NCI-H1048 (cell line): ENCODE data around the gene CMYA5.
"Not testable (repeated sequence)": the region's sequence is repeated elsewhere in the genome, so short reads cannot be mapped to it uniquely, and the experiment has no call there.

Experiments used
- DNase-seq: peaks from one replicate; lab custom pipeline; 2025; lab: John Stamatoyannopoulos, UW

Gene CMYA5

GRCh38 chr5:79689541-79690466, at the start of gene CMYA5:
CMYA5 (plus strand) TSS chr5:79689836; CDS start chr5:79689908, 72 bp downstream.
- no peak for DNase-seq

GRCh38 chr5:79640571-79641055, 49.0 kb upstream of the CMYA5 start:
- DNase-seq, result no peak

DNA sequence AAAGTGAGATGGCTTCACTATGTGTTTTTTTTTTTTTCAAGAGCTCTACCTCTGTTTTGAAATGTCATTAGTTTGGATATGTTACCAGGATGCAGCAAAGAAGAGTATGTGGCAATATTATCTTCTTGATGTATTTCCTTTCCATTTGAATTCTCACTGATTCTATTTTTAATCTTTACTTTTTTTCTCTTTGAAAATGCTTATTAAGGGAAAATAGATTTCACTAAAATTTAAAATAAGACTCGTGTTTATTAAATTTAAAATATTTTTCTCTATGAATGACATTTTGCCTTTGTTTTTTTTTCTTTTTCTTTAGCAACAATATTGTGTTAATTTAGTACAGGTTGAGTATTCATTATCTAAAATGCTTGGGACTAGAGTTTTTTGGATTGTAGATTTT, 48.2 kb upstream of the CMYA5 start:
- DNase-seq, result no peak

GRCh38 chr5:79642210-79642609, 47.4 kb upstream of the CMYA5 start:
- no peak for DNase-seq

- no peak for DNase-seq
Observed at GRCh38 chr5:79653843-79654242, 35.8 kb upstream of the CMYA5 start.

DNA sequence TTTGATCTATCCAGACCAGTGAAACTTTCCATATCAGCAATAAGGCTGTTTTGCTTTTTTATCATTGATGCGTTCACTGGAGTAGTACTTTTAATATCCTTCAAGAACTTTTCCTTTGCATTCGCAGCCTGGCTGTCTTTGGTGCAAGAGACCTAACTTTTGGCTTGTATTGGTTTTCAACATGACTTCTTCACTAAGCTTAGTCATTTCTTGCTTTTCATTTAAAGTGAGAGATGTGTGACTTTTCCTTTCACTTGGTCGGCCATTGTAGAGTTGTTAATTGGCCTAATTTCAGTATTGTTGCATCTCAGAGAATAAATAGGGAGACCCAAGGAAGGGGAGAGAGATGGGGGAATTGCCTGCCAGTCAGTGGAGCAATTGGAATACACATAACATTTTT, 26.4 kb upstream of the CMYA5 start:
- no peak for DNase-seq

DNA sequence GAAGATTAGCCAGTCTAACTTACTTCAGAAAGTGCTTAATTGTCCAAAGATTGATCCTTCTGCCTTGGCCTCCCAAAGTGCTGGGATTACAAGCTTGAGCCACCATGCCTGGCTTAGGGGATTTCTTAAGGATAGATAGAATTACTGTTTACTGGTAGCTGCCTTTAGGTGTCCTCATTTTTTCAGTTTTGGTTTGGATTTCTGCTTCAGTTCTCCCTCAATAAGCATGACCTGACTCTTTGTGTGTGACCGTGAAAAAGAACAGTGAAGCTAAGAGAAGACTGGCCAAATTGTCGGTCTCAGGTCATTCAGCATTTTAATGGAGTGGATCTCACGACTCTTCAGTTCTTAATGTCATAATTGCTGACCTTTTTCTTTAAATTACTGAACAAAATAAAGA, 22.9 kb upstream of the CMYA5 start:
- no peak for DNase-seq

- DNase-seq, result no peak
Observed at GRCh38 chr5:79672392-79672791, 17.2 kb upstream of the CMYA5 start.

DNA sequence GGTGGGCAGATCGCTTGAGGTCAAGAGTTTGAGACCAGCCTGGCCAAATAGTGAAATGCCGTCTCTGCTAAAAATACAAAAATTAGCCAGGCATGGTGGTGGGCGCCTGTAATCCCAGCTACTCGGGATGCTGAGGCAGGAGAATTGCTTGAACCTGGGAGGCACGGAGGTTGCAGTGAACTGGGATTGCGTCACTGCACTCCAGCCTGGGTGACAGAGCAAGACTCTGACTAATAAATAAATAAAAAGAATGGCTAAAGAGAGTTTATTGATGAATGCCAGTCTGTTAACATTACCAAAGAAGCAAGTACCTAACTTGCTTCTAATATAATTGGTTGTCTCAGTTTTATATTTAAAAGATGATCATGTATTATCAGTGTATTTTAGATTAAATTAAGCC, 13.3 kb upstream of the CMYA5 start:
- DNase-seq, result not testable (repeated sequence)

GRCh38 chr5:79682102-79682501, 7.5 kb upstream of the CMYA5 start:
- not testable (repeated sequence) for DNase-seq

DNA sequence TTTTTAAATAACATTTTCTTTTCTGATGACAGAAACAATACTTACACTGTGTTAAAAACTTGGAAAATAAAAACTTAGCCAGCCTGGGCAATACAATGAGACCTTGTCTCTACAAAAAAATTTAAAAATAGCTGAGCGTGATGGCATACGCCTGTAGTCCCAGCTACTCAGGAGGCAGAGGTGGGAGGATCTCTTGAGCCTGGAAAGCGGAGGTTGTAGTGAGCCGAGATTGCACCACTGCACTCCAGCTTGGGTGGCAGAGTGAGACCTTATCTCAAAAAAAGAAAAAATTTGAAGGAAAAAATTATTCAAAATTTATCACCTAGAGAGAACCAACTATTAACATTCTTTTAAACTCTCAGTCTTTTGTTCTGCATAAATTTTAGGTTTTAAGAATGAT, 4.9 kb upstream of the CMYA5 start:
- no peak for DNase-seq

DNA sequence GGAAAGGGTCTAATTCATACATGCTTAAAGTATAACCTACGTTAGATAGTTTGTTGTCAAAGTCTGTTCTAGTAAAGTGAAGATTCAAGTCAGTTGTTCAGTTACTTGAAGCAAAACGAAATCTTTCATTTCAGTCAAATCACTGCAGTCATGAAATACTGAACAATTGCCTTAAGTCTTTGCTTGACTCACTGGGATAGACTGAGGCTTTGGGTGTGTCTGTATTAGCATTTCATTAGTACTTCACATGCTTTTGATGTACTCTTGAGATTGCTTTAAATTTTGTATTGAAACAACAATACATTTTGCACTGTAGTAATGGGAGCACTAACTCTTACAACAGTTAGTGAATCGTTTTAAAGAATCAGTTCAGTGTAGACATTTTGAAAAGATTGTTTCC, 4.0 kb upstream of the CMYA5 start:
- DNase-seq, result no peak

DNA sequence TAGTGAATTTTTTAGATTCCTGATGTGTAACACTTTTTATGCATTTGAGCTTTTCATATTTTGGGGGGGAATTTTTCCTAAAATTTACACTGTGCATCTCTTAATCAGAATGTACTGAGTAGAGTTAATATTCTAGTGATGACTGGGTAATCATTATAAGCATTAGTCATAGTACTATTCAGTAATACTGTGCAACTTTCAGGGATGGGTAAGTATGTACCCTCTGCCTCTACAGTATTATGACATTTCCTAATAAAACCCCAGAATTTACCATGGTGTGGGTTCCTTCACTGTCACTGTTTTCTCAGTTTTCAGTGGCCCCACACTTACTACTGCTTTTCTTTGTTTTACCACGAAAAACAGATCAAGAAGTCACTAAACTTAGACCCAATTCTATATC, 2.8 kb upstream of the CMYA5 start:
- no peak for DNase-seq

- no peak for DNase-seq
Observed at GRCh38 chr5:79687889-79688288, 1.7 kb upstream of the CMYA5 start.

DNA sequence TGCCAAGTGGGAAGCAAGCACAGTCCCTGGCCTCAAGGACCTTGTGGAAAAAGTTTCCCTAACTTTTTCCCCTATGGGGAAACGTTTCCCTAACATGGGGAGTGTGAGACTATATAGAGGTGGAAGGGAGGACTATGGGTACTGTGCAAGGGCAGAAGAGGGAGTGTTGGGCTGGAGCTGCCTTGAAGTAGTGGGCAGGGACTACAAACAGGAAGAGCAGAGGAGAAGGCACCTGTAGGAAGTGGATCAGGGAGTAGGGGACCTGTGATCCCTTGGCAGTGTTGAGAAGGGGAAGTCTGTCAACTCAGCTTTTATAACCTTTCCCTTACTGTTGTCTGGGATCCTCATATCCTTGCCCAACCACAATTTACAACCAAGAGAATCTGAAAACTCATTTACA, 1.4 kb downstream of the CMYA5 start:
- no peak for DNase-seq

- no peak for DNase-seq
Observed at GRCh38 chr5:79692596-79692995, 3.0 kb downstream of the CMYA5 start.

DNA sequence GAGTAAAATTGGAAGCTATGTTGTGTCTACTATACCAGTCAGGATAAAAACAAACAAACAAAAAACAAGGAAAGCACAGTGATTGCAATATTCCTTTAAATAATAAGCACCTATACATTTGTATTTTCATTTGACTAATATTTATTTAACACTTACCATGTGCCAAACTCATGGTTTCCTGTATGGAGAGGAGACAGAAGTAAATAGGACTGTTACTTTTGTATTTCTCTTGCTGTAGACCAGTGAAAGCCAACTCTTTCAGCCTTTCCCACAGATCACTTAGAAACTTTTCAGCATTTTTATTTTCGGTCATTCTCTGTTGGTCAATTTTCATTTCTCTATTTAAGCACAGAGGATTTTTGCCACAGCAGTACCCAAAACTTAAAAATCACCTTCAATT, 4.5 kb downstream of the CMYA5 start:
- DNase-seq, result no peak

DNA sequence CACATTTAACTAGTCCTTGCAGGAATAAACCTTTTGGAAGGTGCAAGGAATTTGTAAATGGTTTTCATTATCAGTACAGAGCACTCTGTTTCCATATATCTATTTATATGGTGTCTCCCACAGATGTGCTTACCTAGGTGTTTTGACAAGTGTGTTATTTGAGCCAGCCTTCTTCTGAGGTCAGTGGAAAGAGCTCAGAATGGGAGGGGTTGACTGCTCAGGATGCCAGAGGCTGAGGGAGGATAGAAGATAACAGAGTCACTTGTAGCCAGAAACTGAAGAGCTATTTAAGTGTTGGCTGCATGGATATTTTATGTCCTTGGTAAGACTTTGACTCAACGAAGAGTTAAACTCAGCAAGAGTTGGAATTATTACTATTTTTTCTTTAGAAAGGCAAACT, 5.0 kb downstream of the CMYA5 start:
- no peak for DNase-seq

DNA sequence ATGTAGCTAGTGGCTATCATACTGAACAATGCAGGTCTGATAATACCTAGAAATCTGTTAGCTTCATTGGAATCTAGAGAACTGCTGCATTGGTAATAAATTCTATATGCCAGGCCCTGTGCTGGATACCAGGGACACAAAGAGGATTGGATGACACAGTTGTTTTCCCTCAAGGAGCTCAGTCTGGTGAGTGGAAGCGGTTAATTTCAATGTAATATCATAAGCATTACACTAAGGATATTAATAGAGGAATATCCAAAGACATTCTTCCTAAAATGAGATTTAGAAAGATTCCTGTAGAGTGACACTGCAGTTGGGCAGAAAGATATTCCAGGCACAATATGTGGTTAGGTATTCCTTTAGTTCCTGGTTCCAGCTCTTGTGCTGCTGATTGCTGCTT, 5.9 kb downstream of the CMYA5 start:
- DNase-seq, result no peak

- no peak for DNase-seq
Observed at GRCh38 chr5:79697222-79698170, 7.9 kb downstream of the CMYA5 start.

GRCh38 chr5:79699763-79700400, 10.2 kb downstream of the CMYA5 start:
- no peak for DNase-seq
